NCI-H2107 treated with DMSO at 0.1 percent for 48 hours (cell line): ENCODE data around the gene ERFL.
A peak's percentile ranks its signal among the peaks of the same experiment; 100 is the strongest.
"Not testable (repeated sequence)": the region's sequence is repeated elsewhere in the genome, so short reads cannot be mapped to it uniquely, and the experiment has no call there.

ENCODE experiments used
- DNase-seq: peaks from one replicate; lab custom pipeline; 2025; ENCODE audit not compliant: unreplicated experiment; lab: John Stamatoyannopoulos, UW

The ERFL gene

GRCh38 chr19:41914424-41914834 is 13.8 kb downstream of the ERFL start:
- DNase-seq, result not testable (repeated sequence)

- no peak for DNase-seq
Measured at GRCh38 chr19:41913538-41914423, 14.5 kb downstream of the ERFL start.

- no peak for DNase-seq
Measured at GRCh38 chr19:41912899-41913537, 15.2 kb downstream of the ERFL start.

- DNase-seq, result no peak
Measured at GRCh38 chr19:41911889-41912731, 16.1 kb downstream of the ERFL start.

GRCh38 chr19:41910992-41911888 is 17.0 kb downstream of the ERFL start:
- no peak for DNase-seq

- DNase-seq, result no peak
Measured at GRCh38 chr19:41910240-41910991, 17.8 kb downstream of the ERFL start.

GRCh38 chr19:41909706-41910105 is 18.5 kb downstream of the ERFL start:
- no peak for DNase-seq

- no peak for DNase-seq
Measured at GRCh38 chr19:41908724-41909464, 19.4 kb downstream of the ERFL start.

GRCh38 chr19:41907994-41908615 is 20.1 kb downstream of the ERFL start:
- no peak for DNase-seq

GRCh38 chr19:41906916-41907680 is 21.2 kb downstream of the ERFL start:
- DNase-seq, result no peak

GRCh38 chr19:41906271-41906670 is 22.0 kb downstream of the ERFL start:
- DNase-seq, result no peak

- DNase-seq, result no peak
Measured at GRCh38 chr19:41905273-41906002, 22.8 kb downstream of the ERFL start.

- DNase-seq, result peak; percentile 93
Measured at GRCh38 chr19:41904118-41904870, 24.0 kb downstream of the ERFL start.

- no peak for DNase-seq
Measured at GRCh38 chr19:41903193-41903953, 24.9 kb downstream of the ERFL start.

GRCh38 chr19:41902594-41902993 is 25.7 kb downstream of the ERFL start:
- DNase-seq, result no peak
